Lower lobe of right lung (tissue), 2 donors: Measurements from ENCODE around the gene WBP2. TPM values are rescaled to one million over a fixed set of nuclear protein-coding genes. Genes with fewer than 3 reads are reported as not detected.

Experiments
- ATAC-seq, 2 donors: fragments of 200-7000 bp; cut with Tn5 transposase; one replicate each; pipeline ENCODE4 v1.9.1; 2020 to 2022; ENCODE audit warnings: mild to moderate bottlenecking in 2 of 2, moderate library complexity in 2 of 2
- DNase-seq: peaks from one replicate; pipeline ENCODE4 v3.0.0-alpha.2; 2020
- H3K27ac ChIP-seq: fragments of 200-600 bp; one replicate; pipeline ENCODE4 v1.8.0; 2022
- H3K27me3 ChIP-seq: fragments of 200-600 bp; one replicate; pipeline ENCODE4 v1.8.0; 2022; ENCODE audit warnings: low read depth
- H3K36me3 ChIP-seq: fragments of 200-600 bp; one replicate; pipeline ENCODE4 v1.8.0; 2022; ENCODE audit warnings: mild to moderate bottlenecking
- H3K4me1 ChIP-seq: fragments of 200-600 bp; one replicate; pipeline ENCODE4 v1.8.0; 2022
- H3K4me3 ChIP-seq: fragments of 200-600 bp; one replicate; pipeline ENCODE4 v1.8.0; 2022; ENCODE audit warnings: mild to moderate bottlenecking
- H3K9me3 ChIP-seq: fragments of 200-600 bp; one replicate; pipeline ENCODE4 v1.8.0; 2022
- CTCF ChIP-seq: fragments of 200-600 bp; IDR thresholded peaks from one replicate; pipeline ENCODE4 v1.8.0; 2022; ENCODE audit warnings: antibody characterized with exemption, mild to moderate bottlenecking
- intact Hi-C: fragments of 100-400 bp; cut with DNase I; formaldehyde crosslinking; loops from one replicate; pipeline ENCODE4 v1.11.0; 2022
- total RNA-seq: library from RNA; stranded (reverse); fragmentation: NEBNext Ultra II Directional; extraction: Animal tissue kit (Norgen Biotek cat#: 25700); gene quantifications from one replicate; pipeline ENCODE4 v1.2.1, GENCODE V29; 2021
- donor health status: DM: no; HTN: yes; CAD: no; lungs with severe emphysema.

The WBP2 gene
- total RNA-seq, 1 donor from 2014 or later: 145 TPM

DNA sequence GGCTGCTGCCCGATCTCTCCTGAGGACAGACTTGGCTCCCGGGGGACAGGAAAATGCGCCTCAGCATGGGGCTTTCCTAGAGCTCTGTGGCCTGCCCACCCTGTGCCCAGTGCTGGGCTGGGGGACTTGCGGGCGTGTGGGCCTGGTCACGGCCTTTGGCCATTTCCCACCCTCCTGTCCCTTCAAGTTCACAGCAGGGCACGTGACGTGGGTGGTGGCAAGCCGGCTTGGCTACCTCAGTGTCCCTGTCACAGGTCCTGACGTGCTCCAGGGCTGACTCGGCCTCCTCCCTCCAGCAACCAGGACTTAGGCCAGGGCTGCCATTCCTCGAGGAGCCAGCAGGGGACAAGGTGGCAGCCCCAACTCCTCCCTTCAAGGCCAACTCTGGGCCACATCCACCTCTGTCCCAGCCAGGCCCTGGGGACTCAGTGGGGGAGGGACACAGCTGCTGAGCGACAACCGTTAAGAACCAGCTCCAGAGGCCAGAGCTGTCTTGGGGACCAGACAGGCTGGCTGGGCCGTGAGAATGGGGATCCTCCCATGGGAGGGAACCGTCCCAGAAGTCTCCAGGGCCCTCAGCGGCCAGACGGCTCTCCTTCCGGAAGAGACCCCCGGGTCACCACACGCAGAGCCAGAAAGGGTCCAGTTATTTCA is 9.9 kb downstream of the WBP2 start:
- Histone ChIP-seq H3K27ac (peak overlapping the region; percentile 90), H3K4me1 (peaks cover 78% of the 10 kb centered on the region), H3K36me3 (peaks cover 52% of the 10 kb centered on the region), H3K27me3 (no peaks in the 10 kb centered on the region), H3K4me3 (peak overlapping the region; percentile 59), H3K9me3 (no peaks in the 10 kb centered on the region)
- peak; percentile 82 to 88 for ATAC-seq
- DNase-seq: peak; percentile 92
- TF ChIP-seq CTCF: peak; percentile 85
- intact Hi-C loops: no loop called here

DNA sequence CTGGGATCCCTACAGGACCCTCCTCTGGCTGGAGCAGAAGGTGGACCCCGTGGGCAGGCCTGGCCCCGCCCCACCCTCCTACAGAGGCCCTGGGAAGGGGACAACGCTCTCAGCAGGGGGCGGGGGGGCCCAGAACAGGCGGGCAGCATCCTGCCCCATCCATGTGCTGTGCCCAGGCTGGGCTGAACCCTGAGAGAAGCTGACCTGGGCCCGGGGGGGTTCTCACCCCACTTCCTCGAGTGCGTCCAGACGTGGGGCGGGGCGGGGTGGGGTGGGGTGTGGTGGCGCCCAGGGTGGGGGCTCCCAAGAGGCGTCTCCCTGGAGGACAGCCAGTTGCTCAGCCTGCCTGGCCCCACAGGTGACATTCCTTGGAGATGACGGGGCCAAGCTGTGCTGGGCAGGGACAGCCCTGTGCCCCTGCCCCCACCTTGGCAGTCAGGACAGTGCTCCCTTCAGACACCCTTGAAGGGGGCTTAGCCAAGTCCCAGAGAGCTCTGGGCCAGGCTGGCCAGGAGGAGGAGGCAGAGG is 10.5 kb downstream of the WBP2 start:
- peak; percentile 87 for DNase-seq
- H3K27ac ChIP-seq: peak overlapping the region; percentile 90
- H3K27me3 ChIP-seq: no peaks in the 10 kb centered on the region
- TF ChIP-seq CTCF: no peak
- peak; percentile 84 to 86 for ATAC-seq
- H3K36me3 ChIP-seq: peaks cover 52% of the 10 kb centered on the region
- peaks cover 73% of the 10 kb centered on the region for H3K4me1 ChIP-seq
- H3K9me3 ChIP-seq: no peaks in the 10 kb centered on the region
- intact Hi-C loops: no loop called here
- H3K4me3 ChIP-seq: peak overlapping the region; percentile 59

GRCh38 chr17:75843577-75844529 is 11.3 kb downstream of the WBP2 start, which contains the start of gene UNC13D:
Gene UNC13D (minus strand): TSS chr17:75844404. CDS start chr17:75844337, 67 bp downstream.
- H3K36me3 ChIP-seq: peaks cover 47% of the 10 kb centered on the region
- H3K4me1 ChIP-seq: peaks cover 66% of the 10 kb centered on the region
- DNase-seq: peak; percentile 79
- peak within 1 kb of the TSS; percentile 90 for H3K27ac ChIP-seq
- no peaks in the 10 kb centered on the region for H3K27me3 ChIP-seq
- peak; percentile 45 to 51 for ATAC-seq
- TF ChIP-seq CTCF: no peak
- no peaks in the 10 kb centered on the region for H3K9me3 ChIP-seq
- peak within 1 kb of the TSS; percentile 59 for H3K4me3 ChIP-seq
- intact Hi-C loops: no loop called here

DNA sequence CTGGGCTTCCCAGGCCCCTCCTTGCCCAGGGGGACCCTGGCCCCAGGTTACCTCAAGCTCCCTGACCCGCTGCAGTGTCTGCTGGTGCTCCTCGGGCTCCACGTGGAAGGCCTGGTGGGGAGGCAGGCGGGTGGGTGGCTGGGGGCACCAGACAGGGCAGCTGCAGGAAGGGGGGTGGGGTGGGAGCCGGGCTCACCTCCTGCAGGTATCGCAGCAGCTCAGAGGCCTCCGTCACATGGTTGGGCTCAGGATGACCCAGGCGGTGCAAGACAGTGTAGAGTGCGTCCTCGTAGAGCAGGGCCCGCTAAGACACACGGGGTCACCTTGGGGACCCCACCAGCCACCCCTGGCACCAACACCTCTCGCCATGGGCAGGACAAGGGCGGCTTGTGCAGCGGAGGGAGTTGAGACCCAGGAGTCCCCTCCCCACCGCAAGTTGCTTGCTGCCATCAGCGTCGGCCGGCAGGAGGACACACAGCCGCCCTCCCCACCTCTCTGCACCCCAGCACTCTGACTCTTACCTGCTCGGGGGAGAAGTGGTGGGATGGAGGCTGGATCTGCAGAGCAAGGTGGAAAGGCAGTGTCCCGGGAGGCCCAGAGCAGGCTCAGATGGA is 12.1 kb downstream of the WBP2 start:
- peaks cover 59% of the 10 kb centered on the region for H3K4me1 ChIP-seq
- peak overlapping the region; percentile 59 for H3K4me3 ChIP-seq
- TF ChIP-seq CTCF: no peak
- peaks cover 43% of the 10 kb centered on the region for H3K36me3 ChIP-seq
- ATAC-seq: no peak
- H3K27ac ChIP-seq: peak overlapping the region; percentile 90
- intact Hi-C loops: no loop called here
- no peak for DNase-seq
- H3K27me3 ChIP-seq: no peaks in the 10 kb centered on the region
- no peaks in the 10 kb centered on the region for H3K9me3 ChIP-seq

DNA sequence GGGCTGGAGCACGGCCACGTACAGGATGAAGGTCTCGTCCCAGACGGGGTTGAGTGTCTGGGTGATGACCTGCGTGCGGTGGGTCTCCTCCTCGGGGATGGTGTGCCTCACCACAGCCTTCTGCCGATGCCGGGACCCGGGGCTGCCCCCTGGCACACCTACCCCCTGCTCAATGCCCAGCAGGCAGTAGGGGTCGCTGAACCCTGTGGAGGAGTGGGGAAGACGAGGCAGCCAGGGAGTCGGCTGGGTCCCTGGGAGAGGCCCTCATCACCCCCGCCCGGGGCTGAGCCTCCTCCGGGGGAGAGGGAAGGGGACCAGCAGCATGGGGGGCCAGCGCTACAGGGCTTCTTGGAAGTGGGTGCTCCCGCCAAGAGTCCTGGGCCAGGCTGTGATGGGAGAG is 12.7 kb downstream of the WBP2 start:
- H3K4me3 ChIP-seq: peak overlapping the region; percentile 59
- intact Hi-C loops: no loop called here
- no peaks in the 10 kb centered on the region for H3K9me3 ChIP-seq
- DNase-seq (no peak), ATAC-seq (no peak)
- H3K27me3 ChIP-seq: no peaks in the 10 kb centered on the region
- H3K27ac ChIP-seq: peak overlapping the region; percentile 90
- TF ChIP-seq CTCF: no peak
- peaks cover 53% of the 10 kb centered on the region for H3K4me1 ChIP-seq
- peaks cover 41% of the 10 kb centered on the region for H3K36me3 ChIP-seq
